ENCODE results near the gene SRRT.
"Not testable (repeated sequence)": the region's sequence is repeated elsewhere in the genome, so short reads cannot be mapped to it uniquely, and the experiment has no call there.

The SRRT gene

DNA sequence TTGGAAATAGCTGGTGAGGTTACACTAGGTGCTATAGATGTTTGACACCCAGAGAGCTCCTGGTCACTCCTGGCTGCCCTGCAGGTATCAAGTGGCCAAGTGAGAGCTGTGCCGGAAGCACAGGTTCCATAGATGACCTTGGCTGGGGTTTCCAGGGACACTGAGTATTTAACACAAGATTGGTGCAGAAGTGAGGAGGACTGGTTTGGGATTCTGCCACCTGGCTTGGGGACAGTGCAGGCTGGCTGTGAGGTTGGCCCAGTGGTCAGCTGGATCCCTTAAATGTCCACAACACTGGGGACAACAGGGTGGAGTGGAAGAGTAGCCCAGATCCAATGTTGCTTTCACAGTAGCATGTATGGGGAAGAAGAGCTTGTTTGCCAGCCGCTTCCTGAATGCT, 26.1 kb downstream of the SRRT start:
- H3K27me3 ChIP-seq (ENCODE audit: control insufficient read depth, insufficient read depth, low read length), result no peaks in the 10 kb centered on the region
- H3K36me3 ChIP-seq (ENCODE audit: control insufficient read depth, insufficient read depth, low read length), result no peaks in the 10 kb centered on the region
- no peak overlapping the region for H3K4me3 ChIP-seq (ENCODE audit: low read depth, low read length)
- H2AFZ ChIP-seq, result peak overlapping the region; percentile 34
- no peaks in the 10 kb centered on the region for H3K9me3 ChIP-seq (ENCODE audit: control insufficient read depth, low read length)
- no peak overlapping the region for H3K4me2 ChIP-seq (ENCODE audit: low read length)
- TF ChIP-seq, protein P1, sequence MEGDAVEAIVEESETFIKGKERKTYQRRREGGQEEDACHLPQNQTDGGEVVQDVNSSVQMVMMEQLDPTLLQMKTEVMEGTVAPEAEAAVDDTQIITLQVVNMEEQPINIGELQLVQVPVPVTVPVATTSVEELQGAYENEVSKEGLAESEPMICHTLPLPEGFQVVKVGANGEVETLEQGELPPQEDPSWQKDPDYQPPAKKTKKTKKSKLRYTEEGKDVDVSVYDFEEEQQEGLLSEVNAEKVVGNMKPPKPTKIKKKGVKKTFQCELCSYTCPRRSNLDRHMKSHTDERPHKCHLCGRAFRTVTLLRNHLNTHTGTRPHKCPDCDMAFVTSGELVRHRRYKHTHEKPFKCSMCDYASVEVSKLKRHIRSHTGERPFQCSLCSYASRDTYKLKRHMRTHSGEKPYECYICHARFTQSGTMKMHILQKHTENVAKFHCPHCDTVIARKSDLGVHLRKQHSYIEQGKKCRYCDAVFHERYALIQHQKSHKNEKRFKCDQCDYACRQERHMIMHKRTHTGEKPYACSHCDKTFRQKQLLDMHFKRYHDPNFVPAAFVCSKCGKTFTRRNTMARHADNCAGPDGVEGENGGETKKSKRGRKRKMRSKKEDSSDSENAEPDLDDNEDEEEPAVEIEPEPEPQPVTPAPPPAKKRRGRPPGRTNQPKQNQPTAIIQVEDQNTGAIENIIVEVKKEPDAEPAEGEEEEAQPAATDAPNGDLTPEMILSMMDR (IDR thresholded peaks at IDR 0.05), result no peak
- H3K27ac ChIP-seq, result no peak overlapping the region
- no peak overlapping the region for H3K9ac ChIP-seq
- no peaks in the 10 kb centered on the region for H3K79me2 ChIP-seq
- H3K4me1 ChIP-seq, result peaks cover 12% of the 10 kb centered on the region

DNA sequence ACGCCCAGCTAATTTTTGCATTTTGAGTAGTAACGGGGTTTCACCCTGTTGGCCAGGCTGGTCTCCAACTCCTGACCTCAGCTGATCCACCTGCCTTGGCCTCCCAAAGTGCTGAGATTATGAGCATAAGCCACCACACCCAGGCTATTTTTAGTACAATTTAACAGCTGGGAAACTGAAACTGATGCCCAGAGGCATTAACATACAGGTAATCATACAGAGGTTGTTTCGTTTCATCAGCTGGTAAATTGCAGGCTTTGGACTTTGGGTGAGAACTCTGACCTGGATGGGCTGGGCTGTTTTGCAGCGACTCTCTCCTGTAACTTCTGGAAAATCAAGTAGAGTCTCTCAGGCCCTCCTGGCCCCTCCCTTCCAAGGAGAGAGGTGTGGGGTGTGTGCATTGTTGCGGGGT, 27.0 kb downstream of the SRRT start:
- Histone ChIP-seq H3K4me3 (ENCODE audit: low read depth, low read length) (no peak overlapping the region), H3K27ac (no peak overlapping the region), H3K9me3 (ENCODE audit: control insufficient read depth, low read length) (no peaks in the 10 kb centered on the region), H3K79me2 (no peaks in the 10 kb centered on the region), H2AFZ (no peak overlapping the region), H3K36me3 (ENCODE audit: control insufficient read depth, insufficient read depth, low read length) (no peaks in the 10 kb centered on the region), H3K4me2 (ENCODE audit: low read length) (no peak overlapping the region), H3K4me1 (peaks cover 10% of the 10 kb centered on the region), H3K27me3 (ENCODE audit: control insufficient read depth, insufficient read depth, low read length) (no peaks in the 10 kb centered on the region), H3K9ac (no peak overlapping the region)
- TF ChIP-seq, protein P1 (IDR thresholded peaks at IDR 0.05), result no peak

DNA sequence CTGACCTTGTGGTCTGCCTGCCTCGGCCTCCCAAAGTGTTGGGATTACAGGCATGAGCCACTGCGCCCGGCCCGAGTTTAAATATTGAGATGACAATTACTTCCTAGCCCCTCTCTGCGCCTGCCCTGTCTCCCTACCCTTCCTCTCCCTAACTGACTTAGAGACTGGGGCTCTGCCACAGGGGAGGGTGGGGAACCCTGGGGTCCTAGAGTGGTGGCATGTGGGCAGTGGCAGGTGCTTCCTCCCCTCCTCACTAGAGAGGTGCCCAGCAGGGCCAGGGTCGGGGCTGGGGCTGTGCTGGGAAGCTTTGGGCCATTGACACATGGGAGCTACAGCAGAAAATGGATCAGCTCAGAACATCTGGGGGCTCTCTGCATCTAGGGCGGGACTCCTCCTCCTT, 27.7 kb downstream of the SRRT start:
- Histone ChIP-seq H3K27me3 (ENCODE audit: control insufficient read depth, insufficient read depth, low read length) (no peaks in the 10 kb centered on the region), H3K27ac (no peak overlapping the region), H2AFZ (no peak overlapping the region), H3K9ac (no peak overlapping the region), H3K79me2 (no peaks in the 10 kb centered on the region), H3K4me3 (ENCODE audit: low read depth, low read length) (no peak overlapping the region), H3K4me2 (ENCODE audit: low read length) (no peak overlapping the region), H3K36me3 (ENCODE audit: control insufficient read depth, insufficient read depth, low read length) (no peaks in the 10 kb centered on the region), H3K4me1 (peaks cover 5% of the 10 kb centered on the region), H3K9me3 (ENCODE audit: control insufficient read depth, low read length) (no peaks in the 10 kb centered on the region)
- TF ChIP-seq, protein P1 (IDR thresholded peaks at IDR 0.05), result no peak

DNA sequence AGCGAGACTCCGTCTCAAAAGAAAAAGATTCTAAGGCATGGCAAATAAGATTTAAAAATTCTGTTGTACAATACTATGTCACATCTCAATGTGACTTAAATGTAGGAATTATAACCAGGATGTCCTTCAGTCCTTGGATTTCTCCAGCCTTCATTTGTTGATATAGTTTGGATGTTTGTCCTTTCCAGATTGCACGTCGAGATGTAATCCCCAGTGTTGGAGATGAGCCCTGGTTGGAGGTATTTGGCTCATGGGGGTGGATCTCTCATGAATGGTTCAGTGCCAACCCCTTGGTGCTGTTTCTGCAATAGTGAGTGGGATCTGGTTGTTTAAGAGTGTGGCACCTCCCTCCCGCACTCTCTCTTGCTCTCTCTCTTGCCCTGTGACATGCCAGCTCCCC, 33.6 kb downstream of the SRRT start:
- Histone ChIP-seq H3K79me2 (no peaks in the 10 kb centered on the region), H3K27me3 (ENCODE audit: control insufficient read depth, insufficient read depth, low read length) (no peaks in the 10 kb centered on the region), H3K9ac (no peak overlapping the region), H3K4me2 (ENCODE audit: low read length) (no peak overlapping the region), H3K36me3 (ENCODE audit: control insufficient read depth, insufficient read depth, low read length) (no peaks in the 10 kb centered on the region), H3K4me3 (ENCODE audit: low read depth, low read length) (no peak overlapping the region), H2AFZ (no peak overlapping the region), H3K27ac (no peak overlapping the region), H3K9me3 (ENCODE audit: control insufficient read depth, low read length) (no peaks in the 10 kb centered on the region), H3K4me1 (no peaks in the 10 kb centered on the region)
- TF ChIP-seq, protein P1 (IDR thresholded peaks at IDR 0.05), result no peak

DNA sequence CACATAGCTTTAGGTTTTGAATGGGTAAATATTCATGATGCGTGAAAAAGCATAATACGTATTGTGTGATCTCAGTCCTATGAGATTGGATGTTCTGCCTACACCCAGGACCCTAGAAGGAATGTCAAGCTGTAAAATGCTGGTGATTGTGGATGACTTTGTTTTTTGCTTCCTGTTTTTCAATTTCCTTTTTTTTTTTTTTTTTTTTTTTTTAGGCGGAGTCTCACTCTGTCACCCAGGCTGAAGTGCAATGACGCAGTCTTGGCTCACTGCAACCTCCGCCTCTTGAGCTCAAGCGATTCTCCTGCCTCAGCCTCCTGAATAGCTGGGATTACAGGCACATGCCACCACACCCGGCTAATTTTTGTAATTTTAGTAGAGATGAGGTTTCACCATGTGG, 35.5 kb downstream of the SRRT start:
- H3K9ac ChIP-seq; H3K79me2 ChIP-seq; H3K27me3 ChIP-seq (ENCODE audit: control insufficient read depth, insufficient read depth, low read length); H3K4me3 ChIP-seq (ENCODE audit: low read depth, low read length); H3K4me1 ChIP-seq; H3K36me3 ChIP-seq (ENCODE audit: control insufficient read depth, insufficient read depth, low read length); H3K27ac ChIP-seq; H2AFZ ChIP-seq; H3K4me2 ChIP-seq (ENCODE audit: low read length); H3K9me3 ChIP-seq (ENCODE audit: control insufficient read depth, low read length): not testable (repeated sequence)

Measured in parathyroid adenoma (tissue), 2 donors.